Natural killer cell (primary cell): ENCODE measurements around the gene KCTD12. TPM values are rescaled to one million over a fixed set of nuclear protein-coding genes. Genes with fewer than 3 reads are reported as not detected.

Experiments used
- ATAC-seq, 3 donors: fragments of 150-1000 bp in 2 of 3; fragments of 200-7000 bp in 1 of 3; cut with Tn5 transposase; 1 replicate in 1 of 3; 2 replicates in 2 of 3; pipeline ENCODE4 v1.10.0; 2021; ENCODE audit warnings: mild to moderate bottlenecking in 2 of 3, moderate library complexity in 2 of 3
- DNase-seq, 2 donors: peaks; one replicate each; pipeline versions ENCODE4 v3.0.0 to v3.0.0-alpha.2; 2013 to 2021; ENCODE audit warnings: mixed read lengths in 1 of 2
- H3K27ac ChIP-seq: one replicate; pipeline ENCODE4 v1.5.1; 2013; ENCODE audit warnings: mild to moderate bottlenecking, low read length
- H3K27me3 ChIP-seq: one replicate; pipeline ENCODE4 v1.6.1; 2013; ENCODE audit warnings: low read length; ENCODE audit not compliant: control insufficient read depth, insufficient read depth
- H3K36me3 ChIP-seq: one replicate; pipeline ENCODE4 v1.6.1; 2013; ENCODE audit warnings: low read length; ENCODE audit not compliant: control insufficient read depth, insufficient read depth
- H3K4me1 ChIP-seq: one replicate; pipeline ENCODE4 v1.6.1; 2013; ENCODE audit warnings: low read length; ENCODE audit not compliant: control insufficient read depth, insufficient read depth
- H3K4me3 ChIP-seq: one replicate; pipeline ENCODE4 v1.5.1; 2013; ENCODE audit warnings: low read length
- H3K9me3 ChIP-seq: one replicate; pipeline ENCODE4 v1.6.1; 2013; ENCODE audit warnings: low read length; ENCODE audit not compliant: control insufficient read depth, insufficient read depth
- H3K27ac Mint-ChIP-seq, 2 donors: one replicate each; pipeline ENCODE4 v1.8.0; 2022; ENCODE audit warnings: mild to moderate bottlenecking in 2 of 2, mixed read lengths in 2 of 2, moderate library complexity in 1 of 2
- H3K27me3 Mint-ChIP-seq, 2 donors: one replicate each; pipeline ENCODE4 v1.8.0; 2022; ENCODE audit warnings: low read depth in 2 of 2, mixed read lengths in 2 of 2
- H3K36me3 Mint-ChIP-seq: one replicate; pipeline ENCODE4 v1.8.0; 2022; ENCODE audit warnings: mixed read lengths
- H3K4me1 Mint-ChIP-seq, 2 donors: one replicate each; pipeline ENCODE4 v1.8.0; 2022; ENCODE audit warnings: mixed read lengths in 2 of 2
- H3K4me3 Mint-ChIP-seq: one replicate; pipeline ENCODE4 v1.8.0; 2022; ENCODE audit warnings: mild to moderate bottlenecking, moderate library complexity, mixed read lengths
- H3K9me3 Mint-ChIP-seq, 2 donors: one replicate each; pipeline ENCODE4 v1.8.0; 2022; ENCODE audit warnings: mixed read lengths in 2 of 2
- CTCF ChIP-seq: fragments of 200-600 bp; IDR thresholded peaks from one replicate; pipeline ENCODE4 v1.8.0; 2022; ENCODE audit warnings: antibody characterized with exemption
- WGBS: methylation state at CpG from one replicate; pipeline ENCODE4 v1.1.7; 2013; ENCODE audit warnings: missing lambda C conversion rate; ENCODE audit not compliant: insufficient coverage; 5-methylcytosine and 5-hydroxymethylcytosine counted together
- intact Hi-C: fragments of 100-400 bp; cut with micrococcal nuclease; formaldehyde crosslinking; loops from one replicate; pipeline ENCODE4 v1.14.2; 2022
- total RNA-seq, 4 donors: library from RNA; stranded (reverse); fragments of 120-200 nt in 1 of 4; gene quantifications; one replicate each; pipeline versions ENCODE4 v1.2.3 to v1.2.4, GENCODE V29; 2013 to 2022

Gene KCTD12
- total RNA-seq, 3 donors from 2014 or later (not counting 1 experiment from before 2014, with no cell fraction given): 2.4 to 6.0 (median 4.8) TPM

GRCh38 chr13:76887076-76887563 is 915 bp upstream of the KCTD12 start:
- Mint-ChIP-seq H3K36me3 (no peaks in the 10 kb centered on the region), H3K27ac (peak overlapping the region in 1 of 2 donors; percentile 21), H3K9me3 (no peaks in the 10 kb centered on the region), H3K27me3 (peaks cover 52 to 63% of the 10 kb centered on the region in 2 donors), H3K4me3 (peak overlapping the region; percentile 88), H3K4me1 (peaks cover 9 to 19% of the 10 kb centered on the region in 2 donors)
- Histone ChIP-seq H3K9me3 (no peaks in the 10 kb centered on the region), H3K27ac (no peak overlapping the region), H3K4me1 (peaks cover 22% of the 10 kb centered on the region), H3K27me3 (peaks cover 23% of the 10 kb centered on the region), H3K4me3 (peak overlapping the region; percentile 38), H3K36me3 (no peaks in the 10 kb centered on the region)
- intact Hi-C loops: loop anchor here (2.0 kb wide), 1 partner anchor 104 kb away; no protein-coding TSS in a partner anchor
- WGBS: 73% methylated on average over 20 of the region's 20 CpGs
- TF ChIP-seq CTCF: no peak
- ATAC-seq (no peak), DNase-seq (no peak)

- Histone ChIP-seq H3K4me1 (peaks cover 22% of the 10 kb centered on the region), H3K27ac (peak overlapping the region; percentile 45), H3K9me3 (no peaks in the 10 kb centered on the region), H3K4me3 (peak overlapping the region; percentile 67), H3K36me3 (no peaks in the 10 kb centered on the region), H3K27me3 (peaks cover 27% of the 10 kb centered on the region)
- DNase-seq (no peak), ATAC-seq (peak in 1 of 3 donors; percentile 25)
- Mint-ChIP-seq H3K27ac (no peak overlapping the region), H3K4me3 (peak overlapping the region; percentile 65), H3K27me3 (peaks cover 52 to 58% of the 10 kb centered on the region in 2 donors), H3K4me1 (peaks cover 9 to 19% of the 10 kb centered on the region in 2 donors), H3K9me3 (no peaks in the 10 kb centered on the region), H3K36me3 (no peaks in the 10 kb centered on the region)
- intact Hi-C loops: loop anchor here (2.0 kb wide), 1 partner anchor 105 kb away; no protein-coding TSS in a partner anchor
- no peak for TF ChIP-seq CTCF
- WGBS: under 1% methylated on average over 37 of the region's 37 CpGs
Observed at GRCh38 chr13:76886005-76886291, 257 bp downstream of the KCTD12 start.

GRCh38 chr13:76885203-76886004 is 801 bp downstream of the KCTD12 start:
- Mint-ChIP-seq H3K4me1 (peaks cover 9 to 19% of the 10 kb centered on the region in 2 donors), H3K27ac (peak overlapping the region in 1 of 2 donors; percentile 57), H3K4me3 (peak overlapping the region; percentile 85), H3K27me3 (peaks cover 46 to 53% of the 10 kb centered on the region in 2 donors), H3K9me3 (no peaks in the 10 kb centered on the region), H3K36me3 (no peaks in the 10 kb centered on the region)
- H3K9me3 ChIP-seq: no peaks in the 10 kb centered on the region
- TF ChIP-seq CTCF: no peak
- DNase-seq (peak; percentile 28 to 75), ATAC-seq (peak; percentile 56 to 64 (median 60))
- peak overlapping the region; percentile 45 for H3K27ac ChIP-seq
- H3K4me1 ChIP-seq: peaks cover 22% of the 10 kb centered on the region
- H3K36me3 ChIP-seq: no peaks in the 10 kb centered on the region
- under 1% methylated on average over 94 of the region's 94 CpGs for WGBS
- intact Hi-C loops: loop anchor here (2.0 kb wide), 1 partner anchor 105 kb away; no protein-coding TSS in a partner anchor
- peaks cover 27% of the 10 kb centered on the region for H3K27me3 ChIP-seq
- H3K4me3 ChIP-seq: peak overlapping the region; percentile 67
